GM19452 (cell line): ENCODE measurements around the gene RGS9.

Experiments used
- ATAC-seq: cut with Tn5 transposase; IDR thresholded peaks from one replicate; pipeline ENCODE4 v1.9.1; 2021; ENCODE audit not compliant: unreplicated experiment

Gene RGS9

DNA sequence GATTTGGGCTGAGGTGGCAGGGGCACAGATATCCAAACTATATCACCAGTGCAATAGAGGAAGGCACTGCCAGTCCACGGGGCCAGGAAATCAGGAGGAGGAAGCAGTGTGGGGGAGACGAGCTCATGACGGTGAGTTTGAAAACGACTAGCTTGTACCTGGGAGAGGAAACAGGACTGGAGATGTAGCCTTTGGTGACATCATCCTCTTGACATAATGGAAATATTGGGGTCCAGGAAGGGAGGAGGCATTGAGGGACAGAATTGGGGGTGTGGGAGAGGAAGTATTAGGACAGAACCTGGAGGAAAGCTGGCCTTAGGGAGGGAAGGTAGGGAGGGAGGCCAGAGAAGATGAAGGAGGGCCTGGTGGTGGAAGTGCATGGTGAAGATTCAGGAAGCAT lies 109.1 kb downstream of the RGS9 start:
- no peak for ATAC-seq

DNA sequence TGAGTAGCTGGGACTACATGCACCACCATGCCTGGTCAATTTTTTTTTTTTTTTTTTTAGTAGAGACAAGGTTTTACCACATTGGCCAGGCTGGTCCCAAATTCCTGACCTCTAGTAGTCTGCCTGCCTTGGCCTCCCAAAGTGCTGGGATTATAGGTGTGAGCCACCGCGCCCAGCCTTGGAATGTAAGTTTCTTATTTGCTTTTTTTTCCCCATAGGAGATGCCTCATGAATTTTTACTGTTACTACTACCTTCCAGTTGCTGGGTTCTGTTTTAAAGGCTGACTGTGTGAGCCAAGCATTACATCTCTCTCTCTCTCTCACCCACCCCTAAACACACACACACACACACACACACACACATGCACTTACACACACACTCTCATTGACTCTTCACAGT lies 112.6 kb downstream of the RGS9 start:
- no peak for ATAC-seq

DNA sequence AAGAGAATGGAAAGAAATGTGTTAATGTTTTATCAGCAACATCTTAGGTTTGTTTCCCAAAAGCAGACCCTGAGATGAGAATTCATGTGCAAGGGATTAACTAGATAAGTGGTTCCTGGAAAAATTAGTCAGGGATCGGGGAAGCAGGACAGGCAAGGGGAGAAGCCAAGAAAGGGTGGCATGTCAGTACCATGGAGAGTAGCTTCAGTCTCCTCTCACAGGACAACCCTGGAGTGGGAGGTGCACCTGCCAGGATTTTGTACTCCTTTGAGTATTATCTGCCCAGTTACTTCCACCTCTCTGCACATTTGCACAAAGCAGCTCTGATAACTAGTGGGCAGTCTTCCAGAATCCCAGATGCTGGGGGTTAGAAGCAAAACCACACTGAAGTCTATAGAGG lies 117.0 kb downstream of the RGS9 start:
- no peak for ATAC-seq

DNA sequence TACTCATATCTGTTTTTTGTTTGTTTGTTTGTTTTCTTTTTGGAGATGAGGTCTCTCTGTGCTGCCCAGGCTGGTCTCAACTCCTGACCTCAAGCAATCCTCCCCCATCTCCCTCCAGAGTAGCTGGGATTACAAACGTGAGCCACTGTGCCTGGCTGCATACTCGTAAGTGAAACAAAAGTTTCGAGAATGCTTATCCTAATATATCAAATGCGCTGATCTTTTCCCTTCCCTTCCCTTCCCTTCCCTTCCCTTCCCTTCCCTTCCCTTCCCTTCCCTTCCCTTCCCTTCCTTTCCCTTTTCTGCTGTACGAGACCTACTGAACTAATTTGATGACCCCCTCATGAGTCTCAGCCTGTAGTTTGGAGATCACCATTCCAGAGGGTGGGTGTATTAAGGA lies 122.1 kb downstream of the RGS9 start:
- ATAC-seq, result no peak

DNA sequence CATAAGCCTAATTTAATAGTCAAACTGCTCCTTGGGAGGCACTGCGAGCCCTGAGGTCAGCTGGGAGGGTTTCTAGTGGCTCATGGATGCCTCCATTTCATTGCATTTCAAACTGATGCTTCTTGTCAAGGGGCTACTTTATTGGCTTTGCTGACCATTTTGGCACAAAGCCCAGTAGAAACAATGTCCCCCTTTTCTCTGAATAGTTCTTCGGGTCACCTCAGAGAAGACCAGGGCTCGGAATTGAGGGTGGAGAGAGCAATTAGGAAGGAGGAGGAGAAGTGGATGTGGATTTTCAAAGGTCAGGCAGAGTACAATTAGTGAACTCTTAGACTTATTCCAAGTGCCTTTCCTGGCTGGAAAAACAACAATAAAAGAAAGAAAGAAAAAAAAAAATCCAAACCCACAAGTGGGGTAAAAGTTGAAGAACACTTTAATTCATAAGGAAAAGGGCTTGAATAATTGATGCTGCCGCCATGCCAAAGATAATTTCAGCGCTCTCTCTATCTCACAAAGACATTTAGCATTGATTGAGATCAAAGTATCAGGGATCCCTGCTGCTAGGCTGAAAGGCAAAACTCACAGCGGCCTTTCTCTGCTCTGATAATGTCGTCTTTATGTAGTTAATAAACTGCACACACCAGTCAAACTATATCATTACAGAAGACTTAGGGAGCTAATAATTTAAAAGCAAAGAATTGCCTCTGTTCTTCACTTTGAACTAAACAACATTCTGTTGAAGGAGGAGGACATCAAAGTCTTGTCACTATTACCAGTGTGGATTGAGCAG lies 122.7 kb downstream of the RGS9 start:
- ATAC-seq, result no peak

DNA sequence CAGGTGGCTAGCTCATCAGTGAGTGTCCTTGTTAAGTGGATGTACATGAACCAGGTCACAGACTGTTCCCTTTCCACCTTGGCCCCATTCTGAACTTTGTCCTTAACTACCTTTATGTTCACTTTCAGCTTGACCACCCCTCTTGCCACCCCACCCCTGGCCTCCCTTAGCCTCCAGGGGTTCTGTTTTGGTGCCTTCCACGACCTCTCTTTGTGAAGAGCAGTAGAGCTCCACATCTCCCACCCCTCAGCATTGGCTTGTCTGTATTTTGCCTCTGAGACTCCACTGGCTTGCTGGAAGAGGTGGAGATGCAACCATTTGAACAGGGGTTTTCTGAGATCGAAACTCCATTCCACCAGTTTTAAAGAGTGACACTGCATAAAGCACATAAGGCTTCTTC lies 123.5 kb downstream of the RGS9 start:
- ATAC-seq, result no peak

DNA sequence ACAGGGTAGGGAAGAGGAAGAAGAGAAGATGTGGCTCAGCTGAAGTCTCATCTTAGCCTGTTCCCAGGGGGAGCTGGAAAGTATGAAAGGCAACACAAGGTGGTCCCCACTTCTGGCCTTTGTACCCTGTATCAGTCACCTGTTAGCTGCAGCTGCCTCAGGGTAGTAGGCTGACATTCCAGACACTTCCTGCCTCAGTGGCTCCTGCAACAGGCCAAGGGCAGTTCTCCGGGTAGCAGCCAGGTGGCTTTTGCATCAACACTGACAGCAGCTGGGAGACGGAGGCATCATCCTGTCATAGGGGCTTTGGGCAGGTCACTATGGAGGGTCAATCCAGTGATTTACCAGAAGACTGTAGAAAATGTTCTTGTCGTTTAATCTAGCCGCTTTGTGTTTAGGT lies 124.0 kb downstream of the RGS9 start:
- no peak for ATAC-seq

DNA sequence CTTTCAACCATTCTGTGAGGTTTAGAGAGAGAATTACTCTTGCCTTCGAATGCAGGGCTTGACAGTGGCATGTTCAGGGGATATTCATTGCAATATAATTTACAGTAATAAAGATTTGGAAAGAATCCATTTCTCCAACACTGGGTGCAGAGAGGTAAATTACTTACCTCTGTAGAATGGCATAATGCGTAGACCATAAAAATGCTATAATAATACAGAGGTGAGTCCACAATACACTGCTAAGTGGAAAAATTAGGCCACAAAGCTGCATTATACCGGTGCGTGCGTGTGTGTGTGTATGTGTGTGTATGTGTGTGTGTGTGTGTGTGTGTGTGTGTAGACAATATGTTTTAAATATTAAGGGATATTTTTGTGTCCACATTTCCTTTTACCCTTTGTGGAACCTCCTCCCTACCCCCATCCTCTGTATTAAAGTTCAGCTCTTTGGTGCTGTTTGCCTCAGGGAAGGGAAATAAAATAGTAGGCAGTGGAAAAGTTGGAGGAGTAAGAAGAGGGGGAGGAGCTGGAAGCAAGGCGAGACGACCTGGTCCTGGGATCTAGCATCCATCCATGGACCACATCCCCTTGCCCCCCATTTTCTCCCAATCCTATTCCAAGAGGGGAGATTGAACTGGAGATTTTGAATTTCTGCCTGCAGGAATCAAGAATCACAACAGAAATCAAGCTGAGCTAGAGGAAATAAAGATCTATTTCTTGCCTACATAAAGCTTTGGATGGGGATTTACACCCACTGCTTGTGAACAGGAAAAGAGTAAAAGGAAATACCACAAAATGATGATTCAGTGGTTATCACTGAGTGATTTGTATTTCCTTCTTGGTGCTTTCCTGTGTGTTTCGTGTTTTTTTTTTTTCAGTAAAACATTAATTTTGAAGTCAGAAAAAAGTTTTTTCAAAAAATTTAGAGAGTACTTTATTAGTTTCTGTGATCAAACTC lies 124.8 kb downstream of the RGS9 start:
- no peak for ATAC-seq

DNA sequence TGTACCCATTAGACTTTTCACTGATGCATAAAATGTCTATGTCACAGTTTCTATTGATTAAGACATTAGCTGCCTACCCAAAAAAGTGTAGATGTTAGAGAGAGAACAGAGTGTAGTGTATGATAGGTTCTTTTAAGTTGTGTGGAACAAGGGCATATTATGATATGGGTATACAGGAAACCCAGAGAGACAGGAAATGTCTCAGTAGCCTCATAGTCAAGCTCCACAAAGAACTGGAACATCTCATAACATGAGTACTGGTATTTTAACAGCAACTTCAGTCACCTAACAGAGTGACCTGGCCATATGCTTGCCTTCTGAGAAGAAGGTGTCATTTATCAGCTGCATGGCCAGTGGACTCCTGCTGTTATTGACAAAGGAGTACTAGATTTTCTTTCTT lies 128.1 kb downstream of the RGS9 start:
- ATAC-seq, result no peak

DNA sequence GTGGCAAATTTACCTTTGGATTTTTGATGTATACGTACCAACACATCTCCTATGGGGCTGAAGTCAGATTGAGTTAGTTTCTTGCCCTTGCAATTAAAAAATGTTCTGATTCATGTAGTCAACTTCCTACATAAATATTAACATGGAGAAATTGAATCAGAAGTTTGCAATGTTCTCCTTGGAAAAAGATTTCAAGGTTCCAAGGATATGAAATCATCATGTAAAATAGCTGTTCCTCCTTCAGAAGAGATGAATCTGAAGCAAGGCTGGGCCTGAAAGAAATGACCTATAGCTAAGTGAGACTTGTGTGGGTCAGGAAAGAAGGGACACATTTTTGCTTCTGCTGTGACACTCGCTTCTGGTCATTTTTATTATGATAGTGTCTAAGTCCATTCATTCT lies 131.7 kb downstream of the RGS9 start:
- ATAC-seq, result no peak

DNA sequence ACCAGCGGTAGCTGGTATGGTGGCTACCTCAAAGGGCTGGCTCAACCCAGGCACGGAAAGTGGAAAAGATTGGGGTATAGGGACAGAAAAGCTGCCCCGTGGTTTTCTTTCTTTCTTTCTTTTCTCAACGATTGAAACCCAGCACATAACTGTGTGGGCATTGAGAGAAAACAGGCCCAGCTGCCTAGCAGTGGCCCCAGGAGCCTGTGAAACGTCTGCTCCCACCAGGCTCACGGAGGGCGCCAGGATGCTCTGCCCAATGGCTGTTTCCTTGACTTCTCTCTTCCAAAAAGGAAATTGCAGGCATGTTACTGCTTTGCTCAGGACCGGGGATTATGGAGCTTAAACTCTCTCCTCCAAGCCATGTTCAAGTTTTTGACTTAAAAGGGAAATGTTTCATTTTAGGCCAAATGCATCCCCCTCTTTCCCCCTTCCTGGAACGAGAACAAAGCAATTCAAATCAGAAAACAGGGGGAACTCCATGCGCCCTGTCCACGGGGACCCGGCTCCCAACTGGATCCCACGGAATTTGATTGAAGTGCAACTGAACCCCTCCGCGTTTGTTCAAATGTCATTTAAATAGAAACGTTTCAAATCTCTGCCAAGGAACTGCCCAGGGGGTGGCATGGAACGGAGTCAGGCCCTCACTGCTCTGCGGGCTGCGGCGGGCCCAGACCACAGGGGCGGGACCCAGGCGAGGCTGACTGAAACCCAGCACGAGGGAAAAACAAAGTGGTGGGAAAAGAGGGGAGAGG lies 133.5 kb downstream of the RGS9 start:
- ATAC-seq, result no peak

DNA sequence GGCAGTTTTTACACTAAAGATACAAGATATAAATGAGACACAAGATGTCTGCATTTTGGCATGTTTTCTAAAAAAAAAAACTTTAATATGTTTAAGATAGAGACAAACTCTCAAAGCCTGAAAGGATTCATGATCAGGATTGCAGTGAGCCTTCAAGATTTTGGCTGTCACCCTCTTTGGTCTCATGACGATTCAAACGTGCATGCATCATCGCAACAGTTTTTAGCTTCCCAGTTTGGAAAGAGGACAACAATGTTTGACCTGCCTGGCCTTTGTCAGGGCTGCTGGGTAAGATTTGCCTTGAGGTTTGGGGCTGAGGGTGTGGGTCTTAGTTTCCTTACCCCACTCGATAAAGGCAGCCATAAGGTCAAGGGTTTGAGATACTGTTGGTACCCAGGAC lies 134.1 kb downstream of the RGS9 start:
- ATAC-seq, result no peak
